ENCODE results near the gene IRGQ.

DNA sequence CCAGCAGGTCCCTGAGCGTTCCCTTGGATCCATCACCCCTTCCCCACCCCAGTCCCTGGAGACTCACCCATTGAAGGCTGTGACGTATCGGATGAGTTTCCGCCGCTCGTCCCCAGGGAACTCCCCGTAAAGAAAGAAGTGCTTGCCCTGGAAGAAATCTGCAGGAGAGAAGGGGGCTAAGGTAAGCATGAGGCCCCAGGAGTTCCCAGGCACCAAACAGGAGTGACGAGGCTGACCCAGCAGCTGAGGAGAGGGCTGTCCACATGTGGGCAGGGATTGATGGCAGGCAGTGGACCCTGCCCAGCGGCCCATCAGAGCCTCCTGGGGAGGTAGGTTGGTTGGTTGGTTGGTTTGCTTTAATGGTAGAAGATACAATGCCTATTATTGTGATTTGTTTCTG, 51.9 kb downstream of the IRGQ start:
- TF ChIP-seq POLR2A (IDR thresholded peaks at IDR 0.05; ENCODE audit: low read depth, low read length) (no peak), TAF1 (IDR thresholded peaks at IDR 0.05; ENCODE audit: low read depth, low read length) (no peak), SPI1 (IDR thresholded peaks at IDR 0.05; ENCODE audit: low read depth, low read length) (no peak)

Data from GM12891 (cell line).